A673 (cell line): ENCODE measurements around the gene HMCN2.

Experiments used
- EZH2 ChIP-seq: fragments of 200-600 bp; sonication (generic); IDR thresholded peaks from 2 replicates; pipeline ENCODE4 v1.6.1; 2017; ENCODE audit warnings: borderline replicate concordance, low read depth, mild to moderate bottlenecking, mixed read lengths, antibody characterized with exemption, low read length; ENCODE audit not compliant: poor library complexity, severe bottlenecking
- TF ChIP-seq, protein P1 (sequence below): fragments of 300-800, 200-600 bp; sonication (generic); conservative IDR thresholded peaks from 2 replicates; pipeline ENCODE4 v1.5.1; 2017; ENCODE audit warnings: low read depth, mild to moderate bottlenecking, antibody characterized with exemption, low read length, moderate library complexity, mixed read lengths

DNA sequence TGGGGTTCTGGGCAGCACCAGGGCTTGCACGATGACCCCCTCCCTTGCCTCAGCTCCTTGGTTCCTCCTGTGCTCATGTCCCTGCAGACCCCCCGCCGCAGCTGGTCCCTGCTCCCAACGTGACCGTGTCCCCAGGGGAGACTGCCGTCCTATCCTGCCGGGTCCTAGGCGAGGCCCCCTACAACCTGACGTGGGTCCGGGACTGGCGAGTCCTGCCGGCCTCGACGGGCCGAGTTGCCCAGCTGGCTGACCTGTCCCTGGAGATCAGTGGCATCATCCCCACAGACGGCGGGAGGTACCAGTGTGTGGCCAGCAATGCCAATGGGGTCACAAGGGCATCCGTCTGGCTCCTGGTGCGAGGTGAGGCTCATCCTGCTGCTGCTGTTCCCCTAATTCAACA, 39.1 kb downstream of the HMCN2 start:
- TF ChIP-seq, protein P1, sequence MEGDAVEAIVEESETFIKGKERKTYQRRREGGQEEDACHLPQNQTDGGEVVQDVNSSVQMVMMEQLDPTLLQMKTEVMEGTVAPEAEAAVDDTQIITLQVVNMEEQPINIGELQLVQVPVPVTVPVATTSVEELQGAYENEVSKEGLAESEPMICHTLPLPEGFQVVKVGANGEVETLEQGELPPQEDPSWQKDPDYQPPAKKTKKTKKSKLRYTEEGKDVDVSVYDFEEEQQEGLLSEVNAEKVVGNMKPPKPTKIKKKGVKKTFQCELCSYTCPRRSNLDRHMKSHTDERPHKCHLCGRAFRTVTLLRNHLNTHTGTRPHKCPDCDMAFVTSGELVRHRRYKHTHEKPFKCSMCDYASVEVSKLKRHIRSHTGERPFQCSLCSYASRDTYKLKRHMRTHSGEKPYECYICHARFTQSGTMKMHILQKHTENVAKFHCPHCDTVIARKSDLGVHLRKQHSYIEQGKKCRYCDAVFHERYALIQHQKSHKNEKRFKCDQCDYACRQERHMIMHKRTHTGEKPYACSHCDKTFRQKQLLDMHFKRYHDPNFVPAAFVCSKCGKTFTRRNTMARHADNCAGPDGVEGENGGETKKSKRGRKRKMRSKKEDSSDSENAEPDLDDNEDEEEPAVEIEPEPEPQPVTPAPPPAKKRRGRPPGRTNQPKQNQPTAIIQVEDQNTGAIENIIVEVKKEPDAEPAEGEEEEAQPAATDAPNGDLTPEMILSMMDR, result no peak
- no peak for TF ChIP-seq EZH2
